BE2C (cell line): ENCODE measurements around the gene CD82.

Experiments used
- DNase-seq: peaks from one replicate; pipeline ENCODE4 v3.0.0-alpha.2; 2020
- H3K27me3 ChIP-seq: fragments of 250-450 bp; sonication (Bioruptor Pico); 2 replicates; pipeline ENCODE4 v1.5.1; 2020; ENCODE audit warnings: mild to moderate bottlenecking
- H3K36me3 ChIP-seq: fragments of 250-450 bp; sonication (Bioruptor Pico); 2 replicates; pipeline ENCODE4 v1.5.1; 2020; ENCODE audit warnings: mild to moderate bottlenecking
- H3K4me1 ChIP-seq: fragments of 250-450 bp; sonication (Bioruptor Pico); 2 replicates; pipeline ENCODE4 v1.5.1; 2020
- H3K4me3 ChIP-seq: 2 replicates; pipeline ENCODE4 v1.5.1; 2011; ENCODE audit warnings: low read depth, low read length
- H3K9me3 ChIP-seq: fragments of 250-450 bp; sonication (Bioruptor Pico); 2 replicates; pipeline ENCODE4 v1.5.1; 2020
- TF ChIP-seq, protein P1 (sequence below): IDR thresholded peaks from 2 replicates; pipeline ENCODE4 v1.5.1; 2012; ENCODE audit warnings: mild to moderate bottlenecking, low read depth, low read length

Gene CD82

DNA sequence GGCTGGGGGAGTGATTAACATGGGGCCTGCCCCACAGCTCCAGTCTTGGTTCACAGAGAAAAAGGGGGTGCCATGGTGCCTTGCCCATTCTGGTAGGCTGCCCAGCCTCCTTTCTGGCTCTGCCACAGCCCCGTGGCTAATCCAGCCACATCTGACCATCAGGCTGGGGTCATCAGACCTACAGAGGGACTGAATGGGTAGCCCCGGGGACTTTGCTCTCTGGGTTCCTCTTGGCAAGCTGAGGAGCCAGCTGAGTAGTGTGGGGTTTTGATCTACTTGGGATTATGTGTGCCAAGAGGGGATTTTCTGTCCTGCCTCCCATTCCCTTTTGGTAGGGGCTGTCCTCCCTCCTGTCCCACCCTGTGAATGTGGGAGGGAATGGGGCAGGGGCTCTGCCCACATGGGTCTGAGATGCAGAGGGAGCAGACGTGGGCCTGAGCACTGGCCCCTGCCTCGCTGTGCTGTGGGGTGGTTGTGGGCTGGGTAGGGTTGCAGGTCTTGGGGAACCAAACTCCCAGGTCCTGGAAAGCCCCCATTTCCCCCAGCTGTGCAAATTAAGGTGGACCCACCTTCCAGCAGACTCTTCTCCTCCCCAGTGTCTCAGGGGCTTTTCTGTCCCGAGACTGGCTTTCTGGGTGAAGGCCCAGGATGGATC, 32.0 kb downstream of the CD82 start:
- no peaks in the 10 kb centered on the region for H3K9me3 ChIP-seq
- DNase-seq, result no peak
- no peaks in the 10 kb centered on the region for H3K36me3 ChIP-seq
- H3K4me3 ChIP-seq, result no peak overlapping the region
- no peaks in the 10 kb centered on the region for H3K27me3 ChIP-seq
- TF ChIP-seq, protein P1, sequence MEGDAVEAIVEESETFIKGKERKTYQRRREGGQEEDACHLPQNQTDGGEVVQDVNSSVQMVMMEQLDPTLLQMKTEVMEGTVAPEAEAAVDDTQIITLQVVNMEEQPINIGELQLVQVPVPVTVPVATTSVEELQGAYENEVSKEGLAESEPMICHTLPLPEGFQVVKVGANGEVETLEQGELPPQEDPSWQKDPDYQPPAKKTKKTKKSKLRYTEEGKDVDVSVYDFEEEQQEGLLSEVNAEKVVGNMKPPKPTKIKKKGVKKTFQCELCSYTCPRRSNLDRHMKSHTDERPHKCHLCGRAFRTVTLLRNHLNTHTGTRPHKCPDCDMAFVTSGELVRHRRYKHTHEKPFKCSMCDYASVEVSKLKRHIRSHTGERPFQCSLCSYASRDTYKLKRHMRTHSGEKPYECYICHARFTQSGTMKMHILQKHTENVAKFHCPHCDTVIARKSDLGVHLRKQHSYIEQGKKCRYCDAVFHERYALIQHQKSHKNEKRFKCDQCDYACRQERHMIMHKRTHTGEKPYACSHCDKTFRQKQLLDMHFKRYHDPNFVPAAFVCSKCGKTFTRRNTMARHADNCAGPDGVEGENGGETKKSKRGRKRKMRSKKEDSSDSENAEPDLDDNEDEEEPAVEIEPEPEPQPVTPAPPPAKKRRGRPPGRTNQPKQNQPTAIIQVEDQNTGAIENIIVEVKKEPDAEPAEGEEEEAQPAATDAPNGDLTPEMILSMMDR, result no peak
- H3K4me1 ChIP-seq, result no peaks in the 10 kb centered on the region

DNA sequence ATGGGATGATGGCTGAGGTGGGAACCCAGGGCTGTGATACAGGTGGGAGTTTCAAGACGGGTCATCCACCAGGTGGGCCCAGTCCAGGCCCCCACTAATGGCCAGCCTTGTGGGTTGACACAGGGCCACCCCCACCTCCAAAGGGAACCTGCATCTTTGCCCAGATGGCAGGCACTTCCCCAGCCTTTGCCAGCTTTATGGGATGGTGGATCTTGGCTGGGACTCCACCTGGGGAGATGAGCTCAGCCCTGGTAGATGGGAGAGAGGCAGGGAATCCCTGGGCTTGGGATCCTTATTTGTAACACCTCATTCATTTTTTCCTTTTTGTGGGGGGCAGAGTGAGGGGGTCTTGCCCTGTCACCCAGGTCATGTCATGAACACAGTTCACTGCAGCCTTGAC, 33.4 kb downstream of the CD82 start:
- TF ChIP-seq, protein P1, result no peak
- no peak for DNase-seq
- Histone ChIP-seq H3K4me3 (no peak overlapping the region), H3K4me1 (no peaks in the 10 kb centered on the region), H3K9me3 (no peaks in the 10 kb centered on the region), H3K36me3 (no peaks in the 10 kb centered on the region), H3K27me3 (no peaks in the 10 kb centered on the region)

DNA sequence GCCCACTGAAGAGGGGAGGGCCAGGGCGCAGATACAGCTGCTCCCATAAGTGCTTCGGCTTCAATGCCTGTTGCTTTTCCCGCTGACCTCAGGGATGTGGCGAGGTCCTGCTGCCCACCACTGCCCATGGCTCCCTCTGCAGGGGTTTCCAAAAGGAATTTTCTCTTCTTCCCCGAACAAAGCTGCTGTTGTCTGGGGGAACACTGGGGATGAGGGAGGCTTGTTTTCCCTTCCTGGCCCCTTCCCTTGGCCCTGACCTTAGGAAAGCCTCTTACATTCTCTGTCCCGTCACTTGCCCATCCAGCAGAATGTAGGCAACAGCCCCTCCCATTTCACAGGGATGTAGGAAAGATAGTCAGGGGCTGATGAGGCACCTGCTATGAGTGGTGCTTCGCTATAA, 34.8 kb downstream of the CD82 start:
- Histone ChIP-seq H3K4me1 (no peaks in the 10 kb centered on the region), H3K27me3 (no peaks in the 10 kb centered on the region), H3K9me3 (no peaks in the 10 kb centered on the region), H3K36me3 (no peaks in the 10 kb centered on the region), H3K4me3 (no peak overlapping the region)
- no peak for DNase-seq
- TF ChIP-seq, protein P1, result no peak

DNA sequence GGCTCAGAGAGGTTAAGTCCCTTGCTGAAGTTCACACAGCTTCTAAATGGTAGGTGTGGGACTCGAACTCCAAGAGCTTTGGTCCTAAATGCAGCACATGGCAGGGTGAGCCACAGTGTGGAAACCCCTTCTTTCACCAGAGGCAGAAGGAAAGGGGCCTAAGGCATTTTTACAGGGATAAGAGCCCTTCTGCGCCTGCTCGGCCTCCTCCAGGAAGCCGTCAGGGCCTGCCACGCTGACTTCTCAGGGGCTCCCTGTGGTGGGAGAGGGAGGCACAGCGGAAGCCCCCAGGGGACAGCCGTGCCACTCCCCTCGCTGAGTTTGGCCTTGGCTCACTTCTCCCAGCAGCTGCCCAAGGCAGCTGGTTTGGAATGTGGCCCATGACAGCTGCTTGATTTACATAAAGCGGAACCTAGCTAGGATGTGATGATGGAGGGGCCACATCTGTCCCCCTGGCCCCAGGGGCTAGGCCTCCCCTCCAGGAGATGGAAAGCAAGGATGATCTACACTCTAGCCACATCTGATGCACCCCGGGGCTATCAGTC, 35.4 kb downstream of the CD82 start:
- Histone ChIP-seq H3K27me3 (no peaks in the 10 kb centered on the region), H3K4me1 (no peaks in the 10 kb centered on the region), H3K36me3 (no peaks in the 10 kb centered on the region), H3K4me3 (no peak overlapping the region), H3K9me3 (no peaks in the 10 kb centered on the region)
- DNase-seq, result peak; percentile 28
- TF ChIP-seq, protein P1, result no peak

DNA sequence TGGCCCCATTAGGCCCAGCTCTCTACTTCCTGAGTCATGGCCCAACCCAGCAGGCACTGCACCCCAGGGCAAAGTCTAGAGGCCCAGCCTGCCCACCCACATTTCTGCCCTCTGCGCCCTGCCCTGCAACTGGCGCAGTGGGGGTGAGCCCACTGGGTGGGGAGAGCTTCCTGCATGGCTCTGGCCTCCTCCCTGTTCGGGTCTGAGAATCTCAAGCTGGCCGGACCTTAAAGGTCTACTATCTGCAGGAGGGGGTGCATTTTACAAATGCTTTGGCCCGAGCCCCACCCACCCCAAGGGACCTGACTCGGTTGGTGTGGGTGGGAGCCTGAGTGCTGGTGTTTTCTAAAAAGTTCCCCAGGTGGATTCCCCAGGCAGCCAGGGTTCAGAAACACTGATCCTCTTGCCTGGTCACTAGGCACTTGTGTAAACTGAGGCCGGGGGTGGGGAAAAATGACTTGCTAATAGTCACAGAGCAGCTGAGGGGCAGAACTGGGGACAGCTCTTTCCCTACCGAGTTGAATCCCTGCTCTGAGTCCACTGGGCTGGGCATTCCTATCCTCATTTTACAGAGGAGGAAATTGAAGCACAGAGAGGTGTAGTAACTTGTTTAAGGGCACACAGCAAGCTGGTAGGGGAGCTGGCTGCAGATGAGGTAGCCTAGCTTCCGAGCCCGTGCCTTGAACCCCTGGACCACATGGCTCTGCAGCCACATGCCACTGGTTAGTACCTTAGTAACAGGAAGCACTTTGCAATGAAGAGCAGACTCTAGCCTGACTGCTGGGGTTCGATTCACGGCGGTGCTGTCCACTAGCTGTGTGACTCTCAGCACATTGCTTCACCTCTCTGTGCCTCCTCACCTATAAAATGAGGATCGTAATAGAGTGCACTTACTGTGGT, 36.3 kb downstream of the CD82 start:
- no peaks in the 10 kb centered on the region for H3K27me3 ChIP-seq
- H3K9me3 ChIP-seq, result no peaks in the 10 kb centered on the region
- no peak for DNase-seq
- no peak overlapping the region for H3K4me3 ChIP-seq
- H3K4me1 ChIP-seq, result no peaks in the 10 kb centered on the region
- TF ChIP-seq, protein P1, result no peak
- H3K36me3 ChIP-seq, result no peaks in the 10 kb centered on the region

DNA sequence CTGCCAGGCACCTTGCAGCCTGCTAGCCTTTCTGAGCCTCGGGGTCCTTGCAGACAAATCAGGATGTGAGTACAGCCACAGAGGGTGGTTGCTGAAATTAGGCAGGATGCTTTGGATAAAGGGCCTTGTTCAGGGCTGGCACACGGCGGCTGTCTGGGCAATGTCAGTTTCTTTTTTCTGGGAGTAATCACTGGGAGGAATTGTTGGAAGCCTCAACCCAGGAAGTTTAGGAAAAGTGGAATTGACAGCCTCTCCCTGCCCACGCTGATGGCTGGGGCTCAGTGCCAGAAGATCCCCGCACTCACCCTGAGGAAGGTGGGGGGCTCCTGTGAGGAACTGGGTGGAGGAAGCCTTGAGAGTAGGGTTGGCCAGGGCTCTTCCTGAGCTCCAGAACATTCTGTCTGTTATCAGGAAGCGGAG, 37.4 kb downstream of the CD82 start:
- no peaks in the 10 kb centered on the region for H3K36me3 ChIP-seq
- no peaks in the 10 kb centered on the region for H3K9me3 ChIP-seq
- no peak for DNase-seq
- H3K4me1 ChIP-seq, result no peaks in the 10 kb centered on the region
- TF ChIP-seq, protein P1, result no peak
- H3K4me3 ChIP-seq, result no peak overlapping the region
- no peaks in the 10 kb centered on the region for H3K27me3 ChIP-seq
